Upper lobe of right lung (tissue), 1 donor: Measurements from ENCODE around the gene BPTF. TPM values are rescaled to one million over a fixed set of nuclear protein-coding genes. Genes with fewer than 3 reads are reported as not detected.
"Not testable (repeated sequence)": the region's sequence is repeated elsewhere in the genome, so short reads cannot be mapped to it uniquely, and the experiment has no call there.

Experiments used
- ATAC-seq: fragments of 200-7000 bp; cut with Tn5 transposase; one replicate; pipeline ENCODE4 v1.9.1; 2020; ENCODE audit warnings: mild to moderate bottlenecking, moderate library complexity
- DNase-seq: peaks from one replicate; pipeline ENCODE4 v3.0.0-alpha.2; 2020
- H3K27ac ChIP-seq: fragments of 200-600 bp; one replicate; pipeline ENCODE4 v1.8.0; 2022
- H3K27me3 ChIP-seq: fragments of 200-600 bp; one replicate; pipeline ENCODE4 v1.8.0; 2022; ENCODE audit warnings: mild to moderate bottlenecking
- H3K36me3 ChIP-seq: fragments of 200-600 bp; one replicate; pipeline ENCODE4 v1.8.0; 2022
- H3K4me1 ChIP-seq: fragments of 200-600 bp; one replicate; pipeline ENCODE4 v1.8.0; 2022
- H3K4me3 ChIP-seq: fragments of 200-600 bp; one replicate; pipeline ENCODE4 v1.8.0; 2022; ENCODE audit warnings: mild to moderate bottlenecking
- H3K9me3 ChIP-seq: fragments of 200-600 bp; one replicate; pipeline ENCODE4 v1.8.0; 2022
- CTCF ChIP-seq: fragments of 200-600 bp; IDR thresholded peaks from one replicate; pipeline ENCODE4 v1.8.0; 2022; ENCODE audit warnings: antibody characterized with exemption
- intact Hi-C: fragments of 100-400 bp; cut with DNase I; formaldehyde crosslinking; loops from one replicate; pipeline ENCODE4 v1.11.0; 2022
- total RNA-seq: library from RNA; stranded (reverse); fragmentation: NEBNext Ultra II Directional; extraction: Animal tissue kit (Norgen Biotek cat#: 25700); gene quantifications from one replicate; pipeline ENCODE4 v1.2.1, GENCODE V29; 2021
- donor health status: DM: no; HTN: yes; CAD: no; lungs with severe emphysema.

BPTF gene
- total RNA-seq, 1 donor from 2014 or later = 91.8 TPM

GRCh38 chr17:67853703-67854102, 28.4 kb downstream of the BPTF start:
- ATAC-seq = no peak
- no peak overlapping the region for H3K27ac ChIP-seq
- intact Hi-C loops = no loop called here

GRCh38 chr17:67854378-67854777, 29.1 kb downstream of the BPTF start:
- intact Hi-C loops = no loop called here
- Histone ChIP-seq H3K4me1 (peaks cover 30% of the 10 kb centered on the region), H3K4me3 (no peak overlapping the region), H3K27ac (no peak overlapping the region), H3K27me3 (no peaks in the 10 kb centered on the region), H3K36me3 (peaks cover 12% of the 10 kb centered on the region), H3K9me3 (no peaks in the 10 kb centered on the region)
- no peak for TF ChIP-seq CTCF
- DNase-seq (no peak), ATAC-seq (no peak)

More at GRCh38 chr17:67853703-67854102, 28.4 kb downstream of the BPTF start:
- Histone ChIP-seq H3K4me1 (peaks cover 23% of the 10 kb centered on the region), H3K4me3 (no peak overlapping the region), H3K36me3 (peaks cover 16% of the 10 kb centered on the region), H3K9me3 (no peaks in the 10 kb centered on the region), H3K27me3 (no peaks in the 10 kb centered on the region)
- TF ChIP-seq CTCF = no peak
- DNase-seq = no peak

GRCh38 chr17:67855504-67856324, 30.4 kb downstream of the BPTF start:
- H3K27me3 ChIP-seq = no peaks in the 10 kb centered on the region
- H3K9me3 ChIP-seq = no peaks in the 10 kb centered on the region
- peaks cover 40% of the 10 kb centered on the region for H3K4me1 ChIP-seq
- intact Hi-C loops = no loop called here
- peak; percentile 70 for ATAC-seq
- no peak for DNase-seq
- TF ChIP-seq CTCF = no peak
- H3K4me3 ChIP-seq = no peak overlapping the region
- H3K27ac ChIP-seq = no peak overlapping the region
- H3K36me3 ChIP-seq = peaks cover 12% of the 10 kb centered on the region

GRCh38 chr17:67856402-67856801, 31.1 kb downstream of the BPTF start:
- H3K27ac ChIP-seq, H3K9me3 ChIP-seq, H3K4me3 ChIP-seq, intact Hi-C loops, H3K27me3 ChIP-seq, ATAC-seq, DNase-seq: not testable (repeated sequence)
- Histone ChIP-seq H3K4me1 (peaks cover 40% of the 10 kb centered on the region), H3K36me3 (peaks cover 12% of the 10 kb centered on the region)

GRCh38 chr17:67862614-67863217, 37.4 kb downstream of the BPTF start:
- intact Hi-C loops = no loop called here
- H3K4me3 ChIP-seq = no peak overlapping the region
- no peaks in the 10 kb centered on the region for H3K27me3 ChIP-seq
- H3K36me3 ChIP-seq = peaks cover 14% of the 10 kb centered on the region
- H3K9me3 ChIP-seq = no peaks in the 10 kb centered on the region
- ATAC-seq = no peak
- no peak overlapping the region for H3K27ac ChIP-seq
- H3K4me1 ChIP-seq = peaks cover 22% of the 10 kb centered on the region
- no peak for DNase-seq
- no peak for TF ChIP-seq CTCF

GRCh38 chr17:67863624-67864247, 38.4 kb downstream of the BPTF start:
- H3K36me3 ChIP-seq = peaks cover 14% of the 10 kb centered on the region
- no peak overlapping the region for H3K27ac ChIP-seq
- H3K9me3 ChIP-seq = no peaks in the 10 kb centered on the region
- DNase-seq = no peak
- no peak for TF ChIP-seq CTCF
- ATAC-seq = no peak
- H3K4me3 ChIP-seq = no peak overlapping the region
- intact Hi-C loops = no loop called here
- no peaks in the 10 kb centered on the region for H3K27me3 ChIP-seq
- H3K4me1 ChIP-seq = peaks cover 20% of the 10 kb centered on the region
